Measurements from ENCODE around the gene PSMD1. TPM values are rescaled to one million over a fixed set of nuclear protein-coding genes. Genes with fewer than 3 reads are reported as not detected.

The PSMD1 gene
- total RNA-seq, 1 donor from 2014 or later: 119 TPM

- DNase-seq (ENCODE audit: low spot score): no peak
These were observed 12.0 kb downstream of the PSMD1 start for GRCh38 chr2:231068525-231069222.

GRCh38 chr2:231069379-231070054, 12.8 kb downstream of the PSMD1 start:
- Mint-ChIP-seq H3K4me1 (ENCODE audit: unreplicated experiment) (no peaks in the 10 kb centered on the region), H3K9me3 (ENCODE audit: unreplicated experiment) (no peaks in the 10 kb centered on the region), H3K27ac (ENCODE audit: unreplicated experiment) (no peak overlapping the region), H3K4me3 (ENCODE audit: unreplicated experiment) (no peak overlapping the region), H3K27me3 (ENCODE audit: unreplicated experiment) (no peaks in the 10 kb centered on the region), H3K36me3 (ENCODE audit: low read depth, unreplicated experiment) (peaks cover 11% of the 10 kb centered on the region)
- TF ChIP-seq CTCF (IDR thresholded peaks at IDR 0.05; ENCODE audit: unreplicated experiment): no peak
- no peak for DNase-seq (ENCODE audit: low spot score)

More at GRCh38 chr2:231068525-231069222, 12.0 kb downstream of the PSMD1 start:
- no peak for TF ChIP-seq CTCF (IDR thresholded peaks at IDR 0.05; ENCODE audit: unreplicated experiment)
- Mint-ChIP-seq H3K9me3 (ENCODE audit: unreplicated experiment) (no peaks in the 10 kb centered on the region), H3K27ac (ENCODE audit: unreplicated experiment) (no peak overlapping the region), H3K27me3 (ENCODE audit: unreplicated experiment) (no peaks in the 10 kb centered on the region), H3K4me3 (ENCODE audit: unreplicated experiment) (no peak overlapping the region), H3K4me1 (ENCODE audit: unreplicated experiment) (no peaks in the 10 kb centered on the region), H3K36me3 (ENCODE audit: low read depth, unreplicated experiment) (peaks cover 11% of the 10 kb centered on the region)

DNA sequence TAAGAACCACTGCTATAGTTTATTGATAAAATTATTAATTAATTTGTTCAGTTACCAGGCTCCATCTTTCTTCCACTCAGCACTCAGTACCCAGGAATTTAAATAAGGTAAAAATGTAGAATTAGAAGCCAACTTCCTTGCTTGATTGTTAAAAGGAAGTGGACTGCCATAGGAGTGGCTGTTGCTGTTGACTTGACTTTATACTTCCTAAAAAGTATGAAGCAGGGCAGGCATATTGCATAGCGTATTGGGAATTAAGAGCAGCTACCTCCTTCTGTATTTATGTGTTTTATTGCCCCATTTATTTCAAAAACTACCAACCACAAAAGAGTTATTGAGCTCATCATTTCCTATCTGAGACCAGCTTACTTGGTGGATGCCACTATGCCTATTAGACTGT, 27.9 kb downstream of the PSMD1 start:
- no peak overlapping the region for H3K4me3 Mint-ChIP-seq (ENCODE audit: unreplicated experiment)
- H3K36me3 Mint-ChIP-seq (ENCODE audit: low read depth, unreplicated experiment): peaks cover 33% of the 10 kb centered on the region

DNA sequence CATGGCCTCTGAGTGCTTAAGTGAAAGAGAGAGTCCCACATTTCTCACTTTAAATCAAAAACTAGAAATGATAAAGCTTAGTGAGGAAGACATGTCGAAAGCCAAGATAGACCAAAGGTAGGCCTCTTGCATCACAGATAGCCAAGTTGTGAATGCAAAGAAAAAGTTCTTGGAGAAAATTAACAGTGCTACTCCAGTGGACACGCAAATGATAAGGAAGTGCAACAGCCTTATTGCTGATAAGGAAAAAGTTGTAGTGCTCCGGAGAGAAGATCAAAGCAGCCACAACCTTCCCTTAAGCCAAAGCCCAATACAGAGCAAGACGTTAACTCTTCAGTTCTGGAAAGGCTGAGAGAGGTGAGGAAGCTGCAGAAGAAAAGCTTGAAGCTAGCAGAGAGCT, 32.1 kb downstream of the PSMD1 start:
- H3K36me3 Mint-ChIP-seq (ENCODE audit: low read depth, unreplicated experiment): peaks cover 43% of the 10 kb centered on the region
- no peak for DNase-seq (ENCODE audit: low spot score)
- H3K27me3 Mint-ChIP-seq (ENCODE audit: unreplicated experiment): no peaks in the 10 kb centered on the region
- H3K9me3 Mint-ChIP-seq (ENCODE audit: unreplicated experiment): no peaks in the 10 kb centered on the region
- H3K4me3 Mint-ChIP-seq (ENCODE audit: unreplicated experiment): no peak overlapping the region
- H3K4me1 Mint-ChIP-seq (ENCODE audit: unreplicated experiment): no peaks in the 10 kb centered on the region
- TF ChIP-seq CTCF (IDR thresholded peaks at IDR 0.05; ENCODE audit: unreplicated experiment): no peak
- H3K27ac Mint-ChIP-seq (ENCODE audit: unreplicated experiment): no peak overlapping the region

More for the DNA sequence above, 27.9 kb downstream of the PSMD1 start:
- H3K27me3 Mint-ChIP-seq (ENCODE audit: unreplicated experiment): no peaks in the 10 kb centered on the region
- no peaks in the 10 kb centered on the region for H3K9me3 Mint-ChIP-seq (ENCODE audit: unreplicated experiment)
- TF ChIP-seq CTCF (IDR thresholded peaks at IDR 0.05; ENCODE audit: unreplicated experiment): no peak
- no peak for DNase-seq (ENCODE audit: low spot score)
- no peak overlapping the region for H3K27ac Mint-ChIP-seq (ENCODE audit: unreplicated experiment)
- H3K4me1 Mint-ChIP-seq (ENCODE audit: unreplicated experiment): no peaks in the 10 kb centered on the region

DNA sequence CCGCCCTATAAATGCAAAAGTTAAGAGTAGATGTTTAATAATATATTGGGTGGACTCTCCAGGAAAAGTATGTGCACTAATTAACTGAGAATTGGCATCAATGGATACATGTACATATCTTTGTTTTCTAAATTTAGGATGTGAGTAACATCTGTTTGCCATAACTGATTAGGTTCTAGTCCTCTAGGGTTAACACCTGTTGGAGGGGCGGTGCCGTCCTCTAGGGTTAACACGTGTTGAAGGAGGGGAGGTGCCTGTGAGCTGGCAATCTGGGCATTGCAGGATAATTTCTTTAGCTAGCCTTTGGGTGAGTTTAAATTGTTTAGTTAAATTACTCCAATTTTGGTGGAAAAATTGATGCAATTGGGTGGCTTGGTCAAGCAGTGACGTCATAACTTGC, 37.3 kb downstream of the PSMD1 start:
- Mint-ChIP-seq H3K27ac (ENCODE audit: unreplicated experiment) (no peak overlapping the region), H3K36me3 (ENCODE audit: low read depth, unreplicated experiment) (peaks cover 65% of the 10 kb centered on the region), H3K4me1 (ENCODE audit: unreplicated experiment) (no peaks in the 10 kb centered on the region), H3K9me3 (ENCODE audit: unreplicated experiment) (peaks cover 2% of the 10 kb centered on the region), H3K4me3 (ENCODE audit: unreplicated experiment) (no peak overlapping the region), H3K27me3 (ENCODE audit: unreplicated experiment) (peaks cover 2% of the 10 kb centered on the region)
- no peak for DNase-seq (ENCODE audit: low spot score)
- TF ChIP-seq CTCF (IDR thresholded peaks at IDR 0.05; ENCODE audit: unreplicated experiment): no peak
